GM04504 (cell line): Measurements from ENCODE around the gene TMEM169.
A peak's percentile ranks its signal among the peaks of the same experiment; 100 is the strongest.

Experiments used
- DNase-seq: peaks from one replicate; pipeline ENCODE4 v3.0.0-alpha.2; 2012; ENCODE audit warnings: low read depth

The TMEM169 gene

GRCh38 chr2:216104691-216105090 lies 23.0 kb downstream of the TMEM169 start:
- no peak for DNase-seq

- no peak for DNase-seq
Observed at GRCh38 chr2:216107320-216107719, 25.6 kb downstream of the TMEM169 start.

- DNase-seq: no peak
Observed at GRCh38 chr2:216107760-216108159, 26.0 kb downstream of the TMEM169 start.

- DNase-seq: no peak
Observed at GRCh38 chr2:216108310-216108966, 26.7 kb downstream of the TMEM169 start.

GRCh38 chr2:216108967-216109921 lies 27.5 kb downstream of the TMEM169 start, which contains the start of gene XRCC5:
Gene XRCC5 (plus strand): TSS chr2:216109348. CDS start chr2:216109437, 89 bp downstream.
- peak; percentile 92 for DNase-seq

GRCh38 chr2:216109962-216110614 lies 28.4 kb downstream of the TMEM169 start:
- peak; percentile 20 for DNase-seq

- DNase-seq: no peak
Observed at GRCh38 chr2:216110620-216111019, 28.9 kb downstream of the TMEM169 start.

GRCh38 chr2:216111122-216111521 lies 29.4 kb downstream of the TMEM169 start:
- no peak for DNase-seq

GRCh38 chr2:216112926-216113325 lies 31.2 kb downstream of the TMEM169 start:
- no peak for DNase-seq

GRCh38 chr2:216113572-216113971 lies 31.9 kb downstream of the TMEM169 start:
- no peak for DNase-seq

- DNase-seq: no peak
Observed at GRCh38 chr2:216114382-216114713, 32.6 kb downstream of the TMEM169 start.

GRCh38 chr2:216114714-216115531 lies 33.2 kb downstream of the TMEM169 start:
- peak; percentile 98 for DNase-seq

GRCh38 chr2:216116418-216116817 lies 34.7 kb downstream of the TMEM169 start:
- DNase-seq: no peak

GRCh38 chr2:216117561-216118340 lies 36.0 kb downstream of the TMEM169 start:
- no peak for DNase-seq

GRCh38 chr2:216118474-216118873 lies 36.8 kb downstream of the TMEM169 start:
- no peak for DNase-seq

- DNase-seq: no peak
Observed at GRCh38 chr2:216119146-216119545, 37.4 kb downstream of the TMEM169 start.

- DNase-seq: no peak
Observed at GRCh38 chr2:216119986-216120385, 38.3 kb downstream of the TMEM169 start.

GRCh38 chr2:216121255-216121654 lies 39.5 kb downstream of the TMEM169 start:
- no peak for DNase-seq

GRCh38 chr2:216126943-216127342 lies 45.2 kb downstream of the TMEM169 start:
- DNase-seq: no peak

- no peak for DNase-seq
Observed at GRCh38 chr2:216130346-216130971, 48.7 kb downstream of the TMEM169 start.
